Esophagus squamous epithelium (tissue), 5 donors: ENCODE data around the gene PPP2R2C. TPM values are rescaled to one million over a fixed set of nuclear protein-coding genes. Genes with fewer than 3 reads are reported as not detected.
A peak's percentile ranks its signal among the peaks of the same experiment; 100 is the strongest.

Experiments used
- DNase-seq: peaks from one replicate; lab custom pipeline; 2025; lab: John Stamatoyannopoulos, UW
- H3K27ac ChIP-seq, 4 donors: fragments of 200-600 bp; sonication (generic); one replicate each; pipeline ENCODE4 v1.5.1; 2016 to 2019; ENCODE audit warnings: mild to moderate bottlenecking in 1 of 4
- H3K27me3 ChIP-seq, 4 donors: fragments of 200-600 bp; sonication (generic); 1 replicate in 3 of 4; 2 replicates in 1 of 4; pipeline versions ENCODE4 v1.5.1 to v1.6.0; 2017 to 2021; ENCODE audit warnings: antibody characterized with exemption in 1 of 4
- H3K36me3 ChIP-seq, 3 donors: fragments of 200-600 bp; sonication (generic); one replicate each; pipeline ENCODE4 v1.5.1; 2016 to 2019
- H3K4me1 ChIP-seq, 3 donors: fragments of 200-600 bp; sonication (generic); one replicate each; pipeline ENCODE4 v1.5.1; 2017 to 2019
- H3K4me3 ChIP-seq, 4 donors: fragments of 200-600 bp; sonication (generic); 1 replicate in 3 of 4; 2 replicates in 1 of 4; pipeline ENCODE4 v1.5.1; 2016 to 2019; ENCODE audit warnings: mild to moderate bottlenecking in 2 of 4, moderate library complexity in 1 of 4
- H3K9me3 ChIP-seq, 3 donors: fragments of 200-600 bp; sonication (generic); one replicate each; pipeline ENCODE4 v1.5.1; 2016 to 2019
- CTCF ChIP-seq, 6 experiments: fragments of 450-650 bp in 4 of 6; fragments of 200-600 bp in 2 of 6; sonication (generic) in 2 of 6; IDR thresholded peaks; one replicate each; pipeline ENCODE4 v1.5.1; 2016 to 2019; ENCODE audit warnings: antibody characterized with exemption in 6 of 6, mild to moderate bottlenecking in 4 of 6, moderate library complexity in 4 of 6
- POLR2A ChIP-seq, 4 donors: fragments of 450-650 bp; IDR thresholded peaks; one replicate each; pipeline ENCODE4 v1.6.1; 2017; ENCODE audit warnings: antibody characterized with exemption in 4 of 4, mild to moderate bottlenecking in 4 of 4, moderate library complexity in 3 of 4
- WGBS, 2 donors: methylation state at CpG; one replicate each; pipeline ENCODE4 v1.1.5; 2018; 5-methylcytosine and 5-hydroxymethylcytosine counted together
- intact Hi-C: fragments of 100-400 bp; cut with DNase I; formaldehyde crosslinking; loops from one replicate; pipeline ENCODE4 v1.15.0; 2022
- total RNA-seq, 4 donors: library from RNA; depleted of rRNA; stranded (reverse); fragments of >200 nt; gene quantifications; one replicate each; pipeline ENCODE4 v1.1.0, GENCODE V29; 2016
- donor health status: DM: yes; HTN: yes; CAD: no.

Gene PPP2R2C
- total RNA-seq, 4 donors from 2014 or later, result 26.9 to 76.3 (median 53.7) TPM

DNA sequence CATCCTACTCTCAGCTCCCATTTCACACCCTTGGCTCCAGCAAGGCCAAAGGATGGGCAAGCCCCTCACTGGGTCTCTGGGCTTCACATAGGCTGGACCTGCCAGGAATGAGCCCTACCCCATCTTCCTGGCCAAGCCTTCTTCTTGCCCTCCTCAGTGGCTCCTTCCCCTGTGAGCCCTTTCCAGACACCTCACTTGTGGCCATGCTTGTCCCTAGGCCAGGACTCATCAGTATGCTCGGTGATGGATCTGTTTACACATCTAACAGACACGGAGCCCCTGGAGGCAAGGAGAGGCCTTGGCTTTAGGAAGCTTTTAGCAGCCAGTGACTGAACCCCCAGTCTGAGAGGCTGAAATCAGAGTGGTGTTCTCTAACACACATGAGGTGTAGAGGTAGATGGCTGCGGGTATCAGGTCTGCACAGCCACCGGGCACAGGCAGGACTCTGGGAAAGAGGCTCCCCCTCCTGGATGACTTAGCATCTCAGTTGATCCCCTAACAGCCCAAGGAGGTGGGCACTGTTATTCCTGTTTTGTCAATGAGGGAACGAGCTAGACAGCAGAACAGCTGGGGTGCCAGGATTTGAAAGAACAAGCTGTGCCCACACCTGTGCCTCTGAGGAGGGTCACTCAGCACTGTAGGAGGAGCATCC is 44.8 kb downstream of the PPP2R2C start:
- no peak for DNase-seq
- H3K9me3 ChIP-seq, result no peaks in the 10 kb centered on the region
- H3K27ac ChIP-seq, result no peak overlapping the region
- H3K4me1 ChIP-seq, result peaks cover 0 to 49% (median 10%) of the 10 kb centered on the region in 3 donors
- TF ChIP-seq CTCF (IDR thresholded peaks at IDR 0.05) (no peak), POLR2A (IDR thresholded peaks at IDR 0.05) (no peak)
- 50 to 70% methylated on average over 2 to 3 of the region's 5 CpGs for WGBS, 2 donors
- no peaks in the 10 kb centered on the region for H3K36me3 ChIP-seq
- no peak overlapping the region for H3K4me3 ChIP-seq
- H3K27me3 ChIP-seq, result no peaks in the 10 kb centered on the region
- intact Hi-C loops, result no loop called here

GRCh38 chr4:6426571-6427438 is 45.6 kb downstream of the PPP2R2C start:
- intact Hi-C loops, result no loop called here
- H3K4me1 ChIP-seq, result peaks cover 0 to 49% (median 10%) of the 10 kb centered on the region in 3 donors
- no peak overlapping the region for H3K4me3 ChIP-seq
- no peaks in the 10 kb centered on the region for H3K27me3 ChIP-seq
- no peaks in the 10 kb centered on the region for H3K9me3 ChIP-seq
- DNase-seq, result no peak
- peak overlapping the region in 1 of 4 donors; percentile 34 for H3K27ac ChIP-seq
- no peaks in the 10 kb centered on the region for H3K36me3 ChIP-seq
- TF ChIP-seq CTCF (IDR thresholded peaks at IDR 0.05), result no peak
- TF ChIP-seq POLR2A (IDR thresholded peaks at IDR 0.05), result no peak
- WGBS, 2 donors, result 69 to 77% methylated on average over 7 to 8 of the region's 13 CpGs

DNA sequence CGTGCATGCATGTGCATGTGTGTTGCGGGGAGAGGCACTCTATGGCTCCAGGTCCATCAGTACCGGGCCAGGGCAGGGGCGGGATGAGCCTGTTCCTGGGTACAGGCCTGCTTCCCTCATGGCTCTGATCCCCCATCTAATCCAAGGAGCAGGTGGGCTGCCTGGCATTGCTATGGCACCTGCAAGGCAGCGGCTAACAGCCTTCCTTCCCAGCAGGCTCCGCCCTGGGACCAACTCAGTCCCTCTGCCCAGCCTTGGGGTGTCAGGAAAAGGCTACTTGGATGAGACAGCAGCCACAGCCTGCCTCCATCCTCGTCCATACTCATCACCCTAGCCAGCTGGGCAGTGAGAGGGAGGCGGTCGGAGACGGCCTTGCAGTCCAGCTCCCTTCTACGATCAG is 46.5 kb downstream of the PPP2R2C start:
- intact Hi-C loops, result no loop called here
- DNase-seq, result no peak
- no peak for TF ChIP-seq POLR2A (IDR thresholded peaks at IDR 0.05)
- TF ChIP-seq CTCF (IDR thresholded peaks at IDR 0.05), result no peak
- Histone ChIP-seq H3K4me1 (peaks cover 0 to 49% (median 10%) of the 10 kb centered on the region in 3 donors), H3K9me3 (no peaks in the 10 kb centered on the region), H3K27ac (no peak overlapping the region), H3K4me3 (no peak overlapping the region), H3K27me3 (no peaks in the 10 kb centered on the region), H3K36me3 (peaks cover 0 to 7% (median 0%) of the 10 kb centered on the region in 3 donors)
- WGBS, 2 donors, result 90 to 92% methylated on average over 4 to 7 of the region's 11 CpGs

GRCh38 chr4:6425336-6425735 is 47.1 kb downstream of the PPP2R2C start:
- no peaks in the 10 kb centered on the region for H3K27me3 ChIP-seq
- peaks cover 0 to 10% (median 0%) of the 10 kb centered on the region in 3 donors for H3K36me3 ChIP-seq
- WGBS, 2 donors, result 14 to 71% methylated on average over 1 to 3 of the region's 5 CpGs
- H3K27ac ChIP-seq, result no peak overlapping the region
- peaks cover 0 to 49% (median 10%) of the 10 kb centered on the region in 3 donors for H3K4me1 ChIP-seq
- H3K4me3 ChIP-seq, result no peak overlapping the region
- TF ChIP-seq CTCF (IDR thresholded peaks at IDR 0.05) (no peak), POLR2A (IDR thresholded peaks at IDR 0.05) (no peak)
- no peak for DNase-seq
- intact Hi-C loops, result no loop called here
- H3K9me3 ChIP-seq, result no peaks in the 10 kb centered on the region

DNA sequence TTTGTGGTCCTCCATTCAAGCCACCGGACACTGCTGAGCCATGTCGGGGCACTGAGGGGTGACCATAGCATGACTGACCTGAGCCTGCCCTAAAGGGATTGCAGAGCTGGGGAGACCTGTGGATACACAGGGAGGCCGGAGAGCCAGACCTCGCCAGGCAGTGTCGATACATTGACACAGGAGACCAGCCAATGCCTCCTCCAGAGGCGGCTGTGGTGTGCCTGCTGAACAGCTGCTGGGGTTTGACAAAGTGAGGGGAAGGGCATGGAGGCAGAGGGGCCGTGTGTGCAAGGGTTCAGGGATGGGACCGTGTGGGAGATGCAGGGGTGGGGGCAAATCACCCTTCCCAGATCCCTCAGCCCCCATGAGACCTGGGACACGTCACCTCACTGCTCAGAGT is 48.0 kb downstream of the PPP2R2C start:
- no peak for TF ChIP-seq POLR2A (IDR thresholded peaks at IDR 0.05)
- peaks cover 0 to 10% (median 0%) of the 10 kb centered on the region in 3 donors for H3K36me3 ChIP-seq
- no peaks in the 10 kb centered on the region for H3K27me3 ChIP-seq
- no peaks in the 10 kb centered on the region for H3K9me3 ChIP-seq
- peaks cover 0 to 49% (median 10%) of the 10 kb centered on the region in 3 donors for H3K4me1 ChIP-seq
- DNase-seq, result no peak
- H3K4me3 ChIP-seq, result no peak overlapping the region
- WGBS, 2 donors, result 45 to 77% methylated on average over 2 to 7 of the region's 9 CpGs
- intact Hi-C loops, result no loop called here
- H3K27ac ChIP-seq, result peak overlapping the region in 1 of 4 donors; percentile 24
